IMR-90 (cell line): ENCODE measurements around the gene SLCO2B1. TPM values are rescaled to one million over a fixed set of nuclear protein-coding genes. Genes with fewer than 3 reads are reported as not detected.
A peak's percentile ranks its signal among the peaks of the same experiment; 100 is the strongest.

Experiments
- ATAC-seq: fragments of 200-7000 bp; cut with Tn5 transposase; 2 replicates; pipeline ENCODE4 v1.9.1; 2020; ENCODE audit warnings: low read depth, mild to moderate bottlenecking, moderate library complexity
- BruUV-seq: library from RNA; stranded (reverse); fragments of 400-500 nt; replicated peaks from 2 replicates; lab custom pipeline; 2021; lab: Mats Ljungman, UMichigan
- CTCF ChIA-PET: fragments of 300-600 bp; formaldehyde crosslinking; extraction: SDS; loops from one replicate; lab custom pipeline; 2021; ENCODE audit warnings: antibody characterized with exemption; lab: Yijun Ruan, JAX
- POLR2A ChIA-PET: fragments of 300-600 bp; sonication (Branson Sonifier 250); formaldehyde crosslinking; loops from one replicate; lab custom pipeline; 2022; ENCODE audit warnings: antibody characterized with exemption; ENCODE audit not compliant: unreplicated experiment; lab: Charles Lee
- DNase-seq: peaks from one replicate; pipeline ENCODE4 v3.0.0; 2013
- H2AFZ ChIP-seq: replicated peaks from 2 replicates; pipeline ENCODE3; 2013; ENCODE audit warnings: low read length, mild to moderate bottlenecking; ENCODE audit not compliant: poor library complexity
- H2AK5ac ChIP-seq: 2 replicates; pipeline ENCODE4 v1.6.1; 2013; ENCODE audit warnings: low read depth, low read length, inconsistent platforms
- H2AK9ac ChIP-seq: replicated peaks from 2 replicates; pipeline ENCODE3; 2013; ENCODE audit warnings: mild to moderate bottlenecking, low read depth, low read length, moderate library complexity; ENCODE audit not compliant: poor library complexity
- H2BK120ac ChIP-seq: 2 replicates; pipeline ENCODE4 v1.6.1; 2013; ENCODE audit warnings: low read depth, low read length, inconsistent platforms
- H2BK15ac ChIP-seq: 3 replicates; pipeline ENCODE4 v1.6.1; 2013; ENCODE audit warnings: low read depth, low read length, inconsistent platforms
- H2BK20ac ChIP-seq: 2 replicates; pipeline ENCODE4 v1.6.1; 2013; ENCODE audit warnings: low read depth, mild to moderate bottlenecking, inconsistent platforms, low read length, moderate library complexity
- H2BK5ac ChIP-seq: 2 replicates; pipeline ENCODE4 v1.6.1; 2013; ENCODE audit warnings: mild to moderate bottlenecking, low read depth, low read length, inconsistent platforms; ENCODE audit not compliant: poor library complexity, severe bottlenecking
- H3K14ac ChIP-seq: replicated peaks from 2 replicates; pipeline ENCODE4 v1.6.1; 2013; ENCODE audit warnings: low read depth, low read length, inconsistent platforms
- H3K18ac ChIP-seq: 2 replicates; pipeline ENCODE4 v1.6.1; 2013; ENCODE audit warnings: low read depth, low read length, control low read depth
- H3K23ac ChIP-seq: 2 replicates; pipeline ENCODE4 v1.6.1; 2013; ENCODE audit warnings: low read depth, low read length, inconsistent platforms
- H3K27ac ChIP-seq: 2 replicates; pipeline ENCODE4 v1.5.1; 2013; ENCODE audit warnings: mild to moderate bottlenecking, control low read depth, low read length; ENCODE audit not compliant: insufficient read depth
- H3K27me3 ChIP-seq: 2 replicates; pipeline ENCODE4 v1.6.1; 2013; ENCODE audit warnings: low read length; ENCODE audit not compliant: control insufficient read depth, insufficient read depth
- H3K36me3 ChIP-seq: 2 replicates; pipeline ENCODE4 v1.6.1; 2013; ENCODE audit warnings: low read length, mixed read lengths; ENCODE audit not compliant: control insufficient read depth, insufficient read depth
- H3K4ac ChIP-seq: 2 replicates; pipeline ENCODE4 v1.6.1; 2013; ENCODE audit warnings: low read depth, low read length, inconsistent platforms
- H3K4me1 ChIP-seq: 2 replicates; pipeline ENCODE4 v1.6.1; 2013; ENCODE audit warnings: low read length, mixed read lengths; ENCODE audit not compliant: control insufficient read depth, insufficient read depth
- H3K4me2 ChIP-seq: 2 replicates; pipeline ENCODE4 v1.6.1; 2013; ENCODE audit warnings: low read depth, mild to moderate bottlenecking, control low read depth, low read length, moderate library complexity
- H3K4me3 ChIP-seq: 2 replicates; pipeline ENCODE4 v1.5.1; 2013; ENCODE audit warnings: low read depth, mild to moderate bottlenecking, control low read depth, low read length, moderate library complexity; ENCODE audit not compliant: insufficient read depth
- H3K56ac ChIP-seq: 2 replicates; pipeline ENCODE4 v1.6.1; 2013; ENCODE audit warnings: low read length, inconsistent platforms; ENCODE audit not compliant: insufficient read depth; ENCODE audit errors: extremely low read depth
- H3K79me1 ChIP-seq, 2 experiments: 2 replicates each; pipeline ENCODE4 v1.6.1; 2013; ENCODE audit warnings: low read length in 2 of 2, inconsistent platforms in 1 of 2, low read depth in 1 of 2
- H3K9ac ChIP-seq: 2 replicates; pipeline ENCODE4 v1.6.1; 2013; ENCODE audit warnings: low read depth, low read length, control low read depth
- H3K9me1 ChIP-seq: 2 replicates; pipeline ENCODE4 v1.6.1; 2013; ENCODE audit warnings: low read length, inconsistent platforms; ENCODE audit not compliant: insufficient read depth
- H3K9me3 ChIP-seq: 2 replicates; pipeline ENCODE4 v1.6.1; 2013; ENCODE audit warnings: low read length; ENCODE audit not compliant: control insufficient read depth, insufficient read depth
- H4K20me1 ChIP-seq: 2 replicates; pipeline ENCODE4 v1.6.1; 2013; ENCODE audit warnings: low read length, inconsistent platforms; ENCODE audit not compliant: insufficient read depth
- H4K5ac ChIP-seq: 2 replicates; pipeline ENCODE4 v1.6.1; 2013; ENCODE audit warnings: mild to moderate bottlenecking, low read depth, low read length, control low read depth
- H4K8ac ChIP-seq, 2 experiments: 2 replicates each; pipeline ENCODE4 v1.6.1; 2013; ENCODE audit warnings: low read depth in 2 of 2, low read length in 2 of 2, control low read depth in 1 of 2, inconsistent platforms in 1 of 2
- H4K91ac ChIP-seq: 2 replicates; pipeline ENCODE4 v1.6.1; 2013; ENCODE audit warnings: low read depth, low read length, inconsistent platforms; ENCODE audit not compliant: insufficient read depth
- MXI1 ChIP-seq: IDR thresholded peaks from 2 replicates; pipeline ENCODE4 v1.6.1; 2012; ENCODE audit warnings: low read depth, mild to moderate bottlenecking, low read length, moderate library complexity, borderline replicate concordance
- WGBS, 2 experiments: methylation state at CpG; one replicate each; pipeline versions ENCODE4 v1.1.5 to v1.1.7; 2013; ENCODE audit warnings: missing lambda C conversion rate in 2 of 2; ENCODE audit not compliant: insufficient read length in 1 of 2; ENCODE audit errors: extremely low coverage in 2 of 2; 5-methylcytosine and 5-hydroxymethylcytosine counted together
- dilution Hi-C: fragments of 300-500 bp; cut with HindIII; formaldehyde crosslinking; loops from one replicate; pipeline ENCODE4 v1.14.3; 2018; ENCODE audit warnings: low sequenced_read_pairs; ENCODE audit not compliant: unreplicated experiment
- in situ Hi-C: fragments of 300-500 bp; cut with MboI; formaldehyde crosslinking; loops from 3 replicates; pipeline ENCODE4 v1.14.3; 2019; ENCODE audit warnings: low sequenced_read_pairs, inconsistent platforms, mixed read lengths
- intact Hi-C: fragments of 100-400 bp; cut with micrococcal nuclease; formaldehyde crosslinking; loops from 2 replicates; pipeline ENCODE4 v1.10.0; 2022
- polyA plus RNA-seq, 3 experiments: library from polyadenylated mRNA; depleted of rRNA; stranded (reverse); fragments of >200 nt; gene quantifications; 2 replicates each; pipeline ENCODE4 v1.2.3, GENCODE V29; 2012; ENCODE audit warnings: low replicate concordance in 1 of 3
- total RNA-seq: library from RNA; depleted of rRNA; stranded (reverse); fragments of >200 nt; gene quantifications from 2 replicates; pipeline ENCODE4 v1.2.3, GENCODE V29; 2012
- TF ChIP-seq, protein P1 (sequence below): fragments of 150-350 bp; IDR thresholded peaks from 2 replicates; pipeline ENCODE4 v1.6.1; 2016; ENCODE audit warnings: low read depth, mild to moderate bottlenecking, low read length, moderate library complexity, borderline replicate concordance
- TF ChIP-seq, protein P2 (sequence below): conservative IDR thresholded peaks from 2 replicates; pipeline ENCODE4 v1.5.1; 2012; ENCODE audit warnings: mild to moderate bottlenecking, low read depth, low read length, improper control_type of control experiment

Gene SLCO2B1
- total and polyA plus RNA-seq, 2 of the 4 experiments (the other 2 are of a cell fraction), result not detected

DNA sequence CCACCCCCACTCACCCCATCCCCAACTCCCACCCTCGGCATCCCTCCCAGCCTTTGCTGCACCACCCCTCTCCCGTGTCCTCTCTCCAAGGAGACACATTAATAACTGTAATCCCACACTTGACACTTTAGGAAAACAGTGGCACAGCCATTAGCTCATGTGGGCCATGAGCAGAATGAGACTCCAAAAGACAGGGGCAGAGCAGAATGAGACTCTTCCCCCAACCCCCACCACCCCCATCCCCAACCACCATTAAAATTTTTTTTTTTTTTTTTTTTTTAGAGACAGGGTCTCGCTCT lies 6.2 kb upstream of the SLCO2B1 start:
- H4K8ac ChIP-seq, result no peak overlapping the region
- no peak overlapping the region for H3K4me2 ChIP-seq
- H3K4me3 ChIP-seq, result no peak overlapping the region
- H3K14ac ChIP-seq, result no peak overlapping the region
- H3K27me3 ChIP-seq, result peaks cover 28% of the 10 kb centered on the region
- no peaks in the 10 kb centered on the region for H4K20me1 ChIP-seq
- no CpG with 5 or more reads among the region's 3 CpGs for WGBS, 2 experiments
- no peak overlapping the region for H2AK5ac ChIP-seq
- CTCF ChIA-PET, result interaction anchor here (0.6 to 5.6 kb wide), 4 partner anchors 27 to 96 kb away, joined by 3 to 43 read pairs (median 3); partner anchors contain the start of gene TPBGL
- in situ Hi-C loops, result loop anchor here (5.0 kb wide), 2 partner anchors 58 to 103 kb away; no protein-coding TSS in a partner anchor
- ATAC-seq (no peak), DNase-seq (no peak)
- H3K9me1 ChIP-seq, result peaks cover 5% of the 10 kb centered on the region
- no peak overlapping the region for H2BK5ac ChIP-seq
- peaks cover 2% of the 10 kb centered on the region; the same call in 1 of the 2 replicates for H3K4me1 ChIP-seq
- dilution Hi-C loops, result no loop called here
- no peak overlapping the region for H2BK20ac ChIP-seq
- H2AK9ac ChIP-seq, result no peak overlapping the region
- H3K18ac ChIP-seq, result no peak overlapping the region
- no peaks in the 10 kb centered on the region for H3K79me1 ChIP-seq
- H3K36me3 ChIP-seq, result no peaks in the 10 kb centered on the region
- POLR2A ChIA-PET, result interaction anchor here (0.6 kb wide), 1 partner anchor 27 kb away, joined by 7 read pairs; no protein-coding TSS in a partner anchor
- H3K9me3 ChIP-seq, result no peaks in the 10 kb centered on the region
- H3K9ac ChIP-seq, result no peak overlapping the region
- peak overlapping the region; percentile 1 for H2AFZ ChIP-seq
- H2BK15ac ChIP-seq, result no peak overlapping the region
- H2BK120ac ChIP-seq, result no peak overlapping the region
- no peak overlapping the region for H3K56ac ChIP-seq
- TF ChIP-seq, protein P1, sequence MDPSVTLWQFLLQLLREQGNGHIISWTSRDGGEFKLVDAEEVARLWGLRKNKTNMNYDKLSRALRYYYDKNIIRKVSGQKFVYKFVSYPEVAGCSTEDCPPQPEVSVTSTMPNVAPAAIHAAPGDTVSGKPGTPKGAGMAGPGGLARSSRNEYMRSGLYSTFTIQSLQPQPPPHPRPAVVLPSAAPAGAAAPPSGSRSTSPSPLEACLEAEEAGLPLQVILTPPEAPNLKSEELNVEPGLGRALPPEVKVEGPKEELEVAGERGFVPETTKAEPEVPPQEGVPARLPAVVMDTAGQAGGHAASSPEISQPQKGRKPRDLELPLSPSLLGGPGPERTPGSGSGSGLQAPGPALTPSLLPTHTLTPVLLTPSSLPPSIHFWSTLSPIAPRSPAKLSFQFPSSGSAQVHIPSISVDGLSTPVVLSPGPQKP, result no peak
- no peak for TF ChIP-seq MXI1
- TF ChIP-seq, protein P2, sequence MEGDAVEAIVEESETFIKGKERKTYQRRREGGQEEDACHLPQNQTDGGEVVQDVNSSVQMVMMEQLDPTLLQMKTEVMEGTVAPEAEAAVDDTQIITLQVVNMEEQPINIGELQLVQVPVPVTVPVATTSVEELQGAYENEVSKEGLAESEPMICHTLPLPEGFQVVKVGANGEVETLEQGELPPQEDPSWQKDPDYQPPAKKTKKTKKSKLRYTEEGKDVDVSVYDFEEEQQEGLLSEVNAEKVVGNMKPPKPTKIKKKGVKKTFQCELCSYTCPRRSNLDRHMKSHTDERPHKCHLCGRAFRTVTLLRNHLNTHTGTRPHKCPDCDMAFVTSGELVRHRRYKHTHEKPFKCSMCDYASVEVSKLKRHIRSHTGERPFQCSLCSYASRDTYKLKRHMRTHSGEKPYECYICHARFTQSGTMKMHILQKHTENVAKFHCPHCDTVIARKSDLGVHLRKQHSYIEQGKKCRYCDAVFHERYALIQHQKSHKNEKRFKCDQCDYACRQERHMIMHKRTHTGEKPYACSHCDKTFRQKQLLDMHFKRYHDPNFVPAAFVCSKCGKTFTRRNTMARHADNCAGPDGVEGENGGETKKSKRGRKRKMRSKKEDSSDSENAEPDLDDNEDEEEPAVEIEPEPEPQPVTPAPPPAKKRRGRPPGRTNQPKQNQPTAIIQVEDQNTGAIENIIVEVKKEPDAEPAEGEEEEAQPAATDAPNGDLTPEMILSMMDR, result no peak
- no peak overlapping the region for H4K91ac ChIP-seq
- no peak overlapping the region for H4K5ac ChIP-seq
- H3K4ac ChIP-seq, result no peak overlapping the region
- intact Hi-C loops, result loop anchor here (1.0 to 2.0 kb wide), 4 partner anchors 61 to 216 kb away; partner anchors contain the start of gene TPBGL
- BruUV-seq, result no TSS peak
- no peak overlapping the region for H3K23ac ChIP-seq
- H3K27ac ChIP-seq, result no peak overlapping the region
